ENCODE measurements around the gene PTPRA.

Gene PTPRA

DNA sequence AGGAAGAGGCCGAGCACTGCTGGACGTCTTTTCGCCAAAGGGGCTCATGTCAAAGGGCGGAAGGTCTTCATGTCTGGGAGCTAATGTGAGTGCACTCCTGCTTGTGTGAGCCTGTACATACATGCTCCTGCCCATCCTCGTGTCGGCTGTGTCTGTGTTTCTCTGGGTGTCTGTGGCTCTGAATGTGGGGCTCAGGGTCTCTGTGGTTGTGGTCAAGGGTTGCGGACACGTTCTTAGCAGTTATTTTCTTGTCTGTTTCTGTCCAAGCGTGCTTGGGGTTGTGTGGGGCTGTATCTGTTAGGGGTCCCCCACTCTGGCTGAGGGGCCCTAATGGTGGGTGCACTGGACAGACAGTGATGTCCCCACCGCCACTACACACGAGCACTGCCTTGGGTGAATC lies 208.4 kb downstream of the PTPRA start:
- no peak for DNase-seq

DNA sequence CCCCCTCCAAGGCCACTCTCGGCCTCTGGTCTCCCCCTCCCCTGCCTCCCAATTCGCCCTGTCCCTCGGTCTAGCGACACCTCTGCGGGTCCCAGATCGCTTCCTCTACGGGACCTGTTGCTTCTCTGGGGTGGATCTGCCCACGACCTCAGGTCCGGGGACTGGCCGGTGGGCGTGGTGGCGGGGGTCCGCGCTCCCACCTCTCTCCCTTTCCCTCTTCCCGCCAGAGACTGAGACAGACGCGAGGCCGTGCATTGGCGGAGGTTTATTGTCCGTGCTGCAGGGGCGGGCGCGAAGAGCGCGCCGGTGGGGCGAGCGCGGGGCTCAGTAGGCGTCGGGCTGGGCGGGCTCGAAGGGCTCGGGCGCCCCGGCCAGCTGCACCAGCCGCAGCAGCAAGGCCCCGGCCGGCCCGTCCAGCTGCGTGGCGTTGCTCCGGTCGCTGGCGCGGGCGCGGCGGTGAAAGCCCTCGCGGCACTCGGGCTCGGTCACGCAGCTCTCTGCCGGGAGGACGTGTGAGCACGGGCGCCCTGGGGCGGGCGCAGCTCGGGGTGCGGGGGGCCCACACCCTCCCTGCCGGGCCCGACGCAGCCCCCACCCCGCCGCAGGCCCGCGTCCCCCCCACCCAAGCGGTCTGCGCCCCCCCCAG lies 209.1 kb downstream of the PTPRA start:
- no peak for DNase-seq

DNA sequence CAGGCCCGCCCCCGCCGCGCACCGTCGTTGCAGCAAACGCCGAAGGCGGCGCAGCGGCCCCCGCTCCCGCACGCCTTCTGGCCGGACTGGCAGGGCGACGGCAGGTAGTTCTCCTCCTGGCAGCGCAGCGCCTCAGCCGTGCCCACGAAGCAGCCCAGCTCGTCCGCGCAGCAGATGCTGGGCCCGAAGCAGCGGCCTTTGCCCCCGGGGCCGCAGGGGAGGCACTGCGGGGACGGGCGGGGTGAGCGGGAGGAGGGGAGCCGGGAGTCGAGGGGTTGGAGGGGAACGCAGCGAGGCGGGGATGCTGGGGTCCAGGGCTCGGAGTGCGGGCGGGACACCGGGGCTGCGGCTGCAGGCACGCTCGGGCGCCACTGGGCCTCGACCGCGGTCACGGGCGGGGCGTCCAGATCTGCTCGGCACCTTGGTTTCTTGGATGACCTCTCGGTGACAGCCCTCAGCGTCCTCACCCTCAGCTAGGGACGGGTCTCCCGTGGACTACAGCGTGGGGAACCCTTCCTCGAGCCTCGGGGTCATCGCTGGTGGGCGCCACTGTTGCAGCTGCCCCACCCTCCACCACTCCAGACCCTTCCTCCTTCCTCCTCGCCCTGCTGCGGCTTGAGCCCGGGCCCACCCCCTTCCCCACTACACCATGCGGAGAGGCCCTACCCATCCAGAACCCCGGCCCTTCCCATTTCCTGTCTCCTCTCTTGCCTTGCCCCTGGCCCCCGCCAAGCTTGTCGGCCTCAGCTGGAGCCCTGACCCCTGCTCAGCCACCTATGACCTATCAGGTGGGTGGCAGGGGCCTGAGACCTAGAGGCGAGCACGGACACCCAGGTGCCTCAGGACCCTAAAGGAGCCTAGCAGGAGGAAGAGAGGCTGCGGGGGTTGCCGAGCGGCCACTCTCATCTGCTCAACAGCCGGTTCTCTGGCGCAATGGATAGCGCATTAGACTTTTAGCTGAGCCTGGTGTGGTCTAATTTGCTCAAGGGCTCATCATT lies 210.0 kb downstream of the PTPRA start:
- DNase-seq: no peak

DNA sequence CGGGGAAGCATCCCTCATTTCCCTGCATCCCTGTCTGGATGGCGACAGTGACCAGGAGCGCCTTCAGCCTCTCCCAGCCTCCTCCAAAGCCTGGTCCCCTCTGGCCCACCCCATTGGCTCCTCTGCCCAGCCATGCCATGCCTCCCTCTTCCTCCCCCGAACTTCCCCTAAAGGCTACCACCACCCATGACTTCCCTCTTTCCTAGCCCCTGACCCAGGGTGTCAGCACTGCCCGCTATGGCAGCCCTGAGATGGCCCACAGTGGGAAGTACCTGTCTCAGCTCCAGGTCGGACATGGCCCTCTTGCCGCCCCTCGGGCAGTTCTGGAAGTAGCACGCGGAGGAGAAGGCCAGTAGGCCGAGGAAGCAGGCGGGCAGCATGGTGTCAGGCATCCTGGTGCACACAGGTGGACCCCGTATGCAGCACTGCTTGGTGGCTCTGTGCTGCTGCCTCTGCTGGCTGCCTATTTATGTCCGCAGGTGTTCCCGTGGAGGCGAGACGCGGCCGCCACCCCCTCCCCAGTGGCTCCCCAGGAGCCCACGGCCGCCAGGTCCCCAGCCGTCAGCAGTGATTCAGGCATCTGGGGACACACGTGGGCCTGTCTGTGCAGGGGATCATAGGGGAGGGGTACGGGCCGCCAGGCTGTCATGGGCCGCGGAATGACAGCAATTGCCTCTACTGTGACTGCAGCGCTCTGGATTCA lies 211.2 kb downstream of the PTPRA start, which contains the start of gene AVP:
Gene AVP (minus strand): TSS at position 442 of the 703 bp plus-strand sequence. CDS start 50 bp downstream, at position 392.
- DNase-seq: no peak

DNA sequence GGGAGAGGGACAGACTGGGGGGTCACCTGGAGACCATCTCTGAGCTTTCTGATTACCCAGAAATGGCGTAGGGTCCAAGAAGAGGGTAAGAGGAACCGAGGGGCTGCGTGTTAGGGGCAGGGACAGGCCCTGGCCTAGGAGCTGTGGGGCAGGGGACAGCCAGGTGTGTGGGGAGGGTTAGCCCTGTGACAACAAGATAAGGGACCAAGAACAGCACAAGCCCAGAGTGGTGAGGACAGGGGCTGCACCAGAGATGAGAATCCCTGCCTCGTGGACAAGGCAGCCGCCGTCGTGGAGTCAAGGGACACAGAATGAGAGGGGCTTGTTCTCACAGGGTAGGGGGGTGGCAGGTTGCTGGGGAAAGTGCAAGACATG lies 211.7 kb downstream of the PTPRA start:
- no peak for DNase-seq

DNA sequence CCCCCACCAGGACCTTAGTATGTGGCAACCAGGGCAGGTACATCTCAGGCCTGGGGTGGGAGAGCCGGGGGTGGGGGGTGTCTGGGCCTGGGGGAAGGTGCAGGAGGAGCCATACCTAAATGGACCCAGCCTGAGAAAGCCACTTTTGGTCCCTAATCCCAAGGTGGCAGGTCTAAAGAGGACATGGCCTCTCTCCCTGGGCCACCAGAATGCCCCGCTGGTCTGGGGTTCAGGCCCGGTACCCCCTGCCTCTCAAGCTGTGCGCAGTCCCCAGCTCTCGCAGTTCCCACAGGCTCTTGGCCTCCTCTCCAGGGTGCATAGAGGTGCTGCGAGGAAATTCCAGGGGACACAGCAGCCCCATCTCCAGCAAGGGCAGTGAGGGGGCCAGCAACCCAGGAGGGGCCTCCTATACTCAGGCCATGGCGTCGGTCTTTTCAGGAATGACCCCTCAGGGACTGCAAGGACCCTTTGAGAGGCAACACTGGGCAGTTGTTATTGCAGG lies 212.3 kb downstream of the PTPRA start:
- DNase-seq: no peak

DNA sequence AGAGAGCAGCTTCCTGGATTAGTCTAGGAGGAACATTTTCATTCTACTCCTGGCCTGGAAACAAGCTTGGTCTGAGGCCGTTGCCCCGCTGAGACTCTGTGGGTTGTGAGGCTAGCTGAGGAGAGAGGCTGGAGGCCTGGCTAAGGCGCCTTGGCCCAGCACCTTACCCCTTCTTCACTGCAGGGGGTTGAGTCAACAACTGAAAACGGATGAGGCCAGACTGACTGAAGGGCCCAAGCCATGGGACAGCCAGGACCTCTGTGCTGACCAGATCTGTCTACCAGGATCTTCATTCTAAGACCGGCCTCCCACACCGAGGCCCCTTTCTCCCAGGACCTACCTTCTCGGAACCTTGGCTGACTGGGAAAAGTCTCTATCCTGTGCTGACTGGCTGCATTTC lies 214.8 kb downstream of the PTPRA start:
- no peak for DNase-seq
